Measurements from ENCODE around the gene SCAI. TPM values are rescaled to one million over a fixed set of nuclear protein-coding genes. Genes with fewer than 3 reads are reported as not detected.

Gene SCAI
- total and polyA plus RNA-seq, 9 donors, result 3.1 to 13.3 (median 9.2) TPM

DNA sequence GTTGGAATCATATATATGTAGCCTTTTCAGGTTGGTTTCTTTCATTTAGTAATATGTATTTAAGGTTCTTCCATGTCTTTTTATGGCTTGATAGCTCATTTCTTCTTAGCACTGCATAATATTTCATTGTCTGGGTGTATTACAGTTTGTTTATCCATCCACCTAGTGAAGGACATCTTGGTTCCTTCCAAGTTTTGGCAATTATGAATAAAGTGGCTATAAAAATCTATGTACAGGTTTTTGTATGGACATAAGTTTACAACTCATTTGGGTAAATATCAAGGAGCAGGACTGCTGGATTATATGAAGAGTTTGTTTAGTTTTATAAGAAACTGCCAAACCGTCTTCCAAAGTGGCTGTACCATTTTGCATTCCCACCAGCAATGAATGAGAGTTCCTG lies 34.6 kb upstream of the SCAI start:
- no peak for DNase-seq
- Histone ChIP-seq H3K4me1 (ENCODE audit: insufficient read depth) (no peaks in the 10 kb centered on the region), H3K27ac (no peak overlapping the region), H3K4me3 (no peak overlapping the region), H3K27me3 (no peaks in the 10 kb centered on the region), H3K9me3 (no peaks in the 10 kb centered on the region), H3K36me3 (no peaks in the 10 kb centered on the region)
- intact Hi-C loops (cut with DNase I), result no loop called here
- WGBS, 3 donors, result 91 to 98% (median 96%) methylated on average over 1 of the region's 1 CpG
- no peak for TF ChIP-seq EP300 (IDR thresholded peaks at IDR 0.05)
- TF ChIP-seq, protein P1, sequence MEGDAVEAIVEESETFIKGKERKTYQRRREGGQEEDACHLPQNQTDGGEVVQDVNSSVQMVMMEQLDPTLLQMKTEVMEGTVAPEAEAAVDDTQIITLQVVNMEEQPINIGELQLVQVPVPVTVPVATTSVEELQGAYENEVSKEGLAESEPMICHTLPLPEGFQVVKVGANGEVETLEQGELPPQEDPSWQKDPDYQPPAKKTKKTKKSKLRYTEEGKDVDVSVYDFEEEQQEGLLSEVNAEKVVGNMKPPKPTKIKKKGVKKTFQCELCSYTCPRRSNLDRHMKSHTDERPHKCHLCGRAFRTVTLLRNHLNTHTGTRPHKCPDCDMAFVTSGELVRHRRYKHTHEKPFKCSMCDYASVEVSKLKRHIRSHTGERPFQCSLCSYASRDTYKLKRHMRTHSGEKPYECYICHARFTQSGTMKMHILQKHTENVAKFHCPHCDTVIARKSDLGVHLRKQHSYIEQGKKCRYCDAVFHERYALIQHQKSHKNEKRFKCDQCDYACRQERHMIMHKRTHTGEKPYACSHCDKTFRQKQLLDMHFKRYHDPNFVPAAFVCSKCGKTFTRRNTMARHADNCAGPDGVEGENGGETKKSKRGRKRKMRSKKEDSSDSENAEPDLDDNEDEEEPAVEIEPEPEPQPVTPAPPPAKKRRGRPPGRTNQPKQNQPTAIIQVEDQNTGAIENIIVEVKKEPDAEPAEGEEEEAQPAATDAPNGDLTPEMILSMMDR (IDR thresholded peaks at IDR 0.05), result no peak
- no peak for TF ChIP-seq POLR2A (IDR thresholded peaks at IDR 0.05)

DNA sequence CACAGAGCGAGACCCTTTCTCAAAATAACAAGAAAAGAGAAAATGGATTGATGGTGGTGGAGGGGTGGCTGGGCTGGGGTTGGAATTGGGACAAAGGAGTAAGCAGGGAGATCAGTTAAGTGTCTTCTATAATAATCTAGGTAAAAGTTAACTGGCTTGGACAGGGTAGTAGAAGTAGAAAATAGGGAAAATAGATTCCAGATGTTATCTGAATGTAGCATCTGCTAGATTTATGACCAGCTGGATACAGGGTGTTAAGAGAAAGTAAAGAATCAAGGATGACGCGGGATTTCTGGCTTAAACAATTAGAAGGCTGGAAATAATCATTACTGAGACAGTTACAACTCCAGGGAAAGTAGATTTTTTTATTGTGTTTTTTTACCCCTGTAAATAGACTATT lies 33.3 kb upstream of the SCAI start:
- Histone ChIP-seq H3K27me3 (no peaks in the 10 kb centered on the region), H3K36me3 (no peaks in the 10 kb centered on the region), H3K9me3 (no peaks in the 10 kb centered on the region), H3K27ac (no peak overlapping the region), H3K4me1 (ENCODE audit: insufficient read depth) (no peaks in the 10 kb centered on the region), H3K4me3 (no peak overlapping the region)
- DNase-seq, result no peak
- intact Hi-C loops (cut with DNase I), result no loop called here
- 74 to 93% (median 86%) methylated on average over 3 of the region's 3 CpGs for WGBS, 3 donors
- TF ChIP-seq EP300 (IDR thresholded peaks at IDR 0.05), result no peak
- no peak for TF ChIP-seq POLR2A (IDR thresholded peaks at IDR 0.05)
- TF ChIP-seq, protein P1 (IDR thresholded peaks at IDR 0.05), result no peak

DNA sequence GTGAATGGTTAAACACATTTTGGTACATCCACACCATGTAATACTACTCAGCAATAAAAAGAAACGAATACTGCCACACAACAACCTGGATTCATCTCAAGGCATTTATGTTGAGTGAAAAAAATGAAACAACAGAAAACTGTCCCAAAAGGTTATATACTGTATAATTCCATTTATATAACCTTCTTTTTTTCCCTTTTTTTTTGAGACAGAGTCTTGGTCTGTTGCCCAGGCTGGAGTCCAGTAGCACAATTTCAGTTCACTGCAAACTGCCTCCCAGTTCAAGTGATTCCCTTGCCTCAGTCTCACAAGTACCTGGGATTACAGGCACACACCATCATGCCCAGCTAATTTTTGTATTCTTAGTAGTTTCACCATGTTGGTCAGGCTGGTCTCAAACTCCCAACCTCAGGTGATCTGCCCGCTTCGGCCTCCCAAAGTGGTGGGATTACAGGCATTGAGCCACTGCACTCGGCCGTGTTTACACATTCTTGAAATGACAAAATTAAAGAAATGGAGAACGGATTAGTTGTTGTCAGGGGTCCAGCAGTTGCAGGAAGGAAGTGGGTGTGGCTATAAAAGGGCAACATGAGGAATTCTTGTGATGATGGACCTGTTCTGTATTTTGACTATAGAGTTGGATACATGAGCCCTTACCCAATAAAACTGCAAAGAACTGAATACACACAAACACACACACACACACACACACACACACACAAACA lies 28.9 kb upstream of the SCAI start:
- WGBS, 3 donors, result 37 to 47% (median 44%) methylated on average over 6 of the region's 6 CpGs
- DNase-seq, result no peak
- H3K27ac ChIP-seq, result no peak overlapping the region

DNA sequence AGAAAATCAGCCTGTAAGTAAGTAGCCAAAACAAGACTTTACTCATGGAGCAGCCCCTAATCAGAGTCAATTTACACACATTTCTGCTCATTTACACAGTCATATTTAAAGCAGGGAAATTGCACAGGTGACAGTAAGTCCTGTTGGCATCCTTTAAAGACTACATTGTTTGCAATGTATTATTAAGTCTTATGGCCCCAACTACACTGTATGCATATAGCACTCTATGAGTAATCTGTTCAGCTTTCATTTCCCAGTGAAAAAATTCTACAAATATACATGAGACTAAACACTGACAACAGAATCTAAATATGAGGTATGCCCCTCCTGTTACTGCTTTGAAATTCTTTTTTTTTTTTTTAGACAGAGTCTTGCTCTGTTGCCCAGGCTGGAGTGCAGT lies 26.6 kb upstream of the SCAI start:
- Histone ChIP-seq H3K36me3 (no peaks in the 10 kb centered on the region), H3K9me3 (no peaks in the 10 kb centered on the region), H3K4me1 (ENCODE audit: insufficient read depth) (no peaks in the 10 kb centered on the region), H3K27me3 (no peaks in the 10 kb centered on the region), H3K27ac (no peak overlapping the region), H3K4me3 (no peak overlapping the region)
- DNase-seq, result no peak
- intact Hi-C loops (cut with DNase I), result no loop called here
- TF ChIP-seq, protein P1 (IDR thresholded peaks at IDR 0.05), result no peak
- TF ChIP-seq POLR2A (IDR thresholded peaks at IDR 0.05) (no peak), EP300 (IDR thresholded peaks at IDR 0.05) (no peak)

More for the DNA sequence above, 28.9 kb upstream of the SCAI start:
- TF ChIP-seq, protein P1 (IDR thresholded peaks at IDR 0.05), result no peak
- TF ChIP-seq POLR2A (IDR thresholded peaks at IDR 0.05), result no peak
- no peak for TF ChIP-seq EP300 (IDR thresholded peaks at IDR 0.05)
- no peaks in the 10 kb centered on the region for H3K9me3 ChIP-seq
- no peaks in the 10 kb centered on the region for H3K27me3 ChIP-seq
- H3K4me1 ChIP-seq (ENCODE audit: insufficient read depth), result no peaks in the 10 kb centered on the region
- no peaks in the 10 kb centered on the region for H3K36me3 ChIP-seq
- no peak overlapping the region for H3K4me3 ChIP-seq
- intact Hi-C loops (cut with DNase I), result no loop called here

Data from ovary (tissue), 9 donors.